A549 (cell line): ENCODE measurements around the gene PATE2. TPM values are rescaled to one million over a fixed set of nuclear protein-coding genes. Genes with fewer than 3 reads are reported as not detected.

ENCODE experiments used
- ATAC-seq, 2 experiments: fragments of 200-7000 bp in 1 of 2; fragments of >200 bp in 1 of 2; cut with Nextera tagmentation in 1 of 2; cut with Tn5 transposase in 1 of 2; 3 replicates each; pipeline versions ENCODE4 v1.8.0 to v1.9.1; 2018 to 2020; ENCODE audit warnings: mild to moderate bottlenecking in 1 of 2, moderate library complexity in 1 of 2
- CTCF ChIA-PET: fragments of 300-600 bp; sonication (Branson Sonifier 250); formaldehyde crosslinking; extraction: SDS; loops from one replicate; lab custom pipeline; 2021; ENCODE audit warnings: antibody characterized with exemption, inconsistent platforms; lab: Yijun Ruan, JAX
- POLR2A ChIA-PET: fragments of 350-600 bp; formaldehyde crosslinking; extraction: SDS; loops from one replicate; lab custom pipeline; 2021; ENCODE audit warnings: antibody characterized with exemption, inconsistent platforms; lab: Yijun Ruan, JAX
- DNase-seq, 2 experiments: peaks; one replicate each; pipeline versions ENCODE4 v3.0.0 to v3.0.0-alpha.2; 2011 to 2016; ENCODE audit warnings: low read depth in 1 of 2, low spot score in 1 of 2
- FAIRE-seq: peaks from 2 replicates; lab custom pipeline; 2011; peaks lifted over from hg19 to GRCh38; lab: Jason Lieb, UNC
- H3K27ac ChIP-seq, 2 experiments: fragments of >200 bp; sonication (Bioruptor Twin); formaldehyde crosslinking; 3 replicates each; pipeline ENCODE4 v1.5.1; 2016 to 2017
- H3K4me1 ChIP-seq: fragments of >200 bp; sonication (Bioruptor Twin); formaldehyde crosslinking; 3 replicates; pipeline ENCODE4 v1.6.1; 2016
- H3K4me2 ChIP-seq: fragments of >200 bp; sonication (Bioruptor Twin); formaldehyde crosslinking; 3 replicates; pipeline ENCODE4 v1.6.1; 2016
- H3K4me3 ChIP-seq: fragments of >200 bp; sonication (Bioruptor Twin); formaldehyde crosslinking; 3 replicates; pipeline ENCODE4 v1.5.1; 2016
- H3K9me3 ChIP-seq: fragments of >200 bp; sonication (Bioruptor Twin); formaldehyde crosslinking; 3 replicates; pipeline ENCODE4 v1.6.1; 2016
- CBX2 ChIP-seq: fragments of 200-600 bp; sonication (generic); IDR thresholded peaks from 2 replicates; pipeline ENCODE4 v1.6.1; 2016; ENCODE audit warnings: low read depth, mild to moderate bottlenecking, borderline replicate concordance
- CHD4 ChIP-seq: fragments of 200-600 bp; sonication (generic); IDR thresholded peaks from 2 replicates; pipeline ENCODE4 v1.6.1; 2016; ENCODE audit warnings: antibody characterized with exemption, mild to moderate bottlenecking, borderline replicate concordance
- CTCF ChIP-seq: fragments of >200 bp; sonication (Bioruptor Twin); formaldehyde crosslinking; IDR thresholded peaks from 3 replicates; pipeline ENCODE4 v1.5.1; 2016
- E2F6 ChIP-seq: IDR thresholded peaks from 2 replicates; pipeline ENCODE4 v1.6.1; 2012; ENCODE audit warnings: low read depth, borderline replicate concordance
- EHF ChIP-seq: fragments of 250-450 bp; sonication (Bioruptor Pico); IDR thresholded peaks from 2 replicates; pipeline ENCODE4 v1.5.0; 2020; ENCODE audit warnings: mild to moderate bottlenecking
- EHMT2 ChIP-seq: fragments of 200-600 bp; sonication (generic); IDR thresholded peaks from 2 replicates; pipeline ENCODE4 v1.6.1; 2016; ENCODE audit warnings: antibody characterized with exemption, low read depth, mild to moderate bottlenecking, moderate library complexity
- HOXA7 ChIP-seq: fragments of 250-450 bp; sonication (Bioruptor Pico); IDR thresholded peaks from 2 replicates; pipeline ENCODE4 v1.5.0; 2020; ENCODE audit warnings: mild to moderate bottlenecking, moderate library complexity
- JUNB ChIP-seq: fragments of >200 bp; sonication (Bioruptor Twin); formaldehyde crosslinking; IDR thresholded peaks from 2 replicates; pipeline ENCODE4 v1.6.1; 2016
- MAX ChIP-seq: IDR thresholded peaks from 2 replicates; pipeline ENCODE4 v1.6.1; 2012
- MYC ChIP-seq: IDR thresholded peaks from 2 replicates; pipeline ENCODE4 v1.6.1; 2012; ENCODE audit warnings: mild to moderate bottlenecking, inconsistent platforms, low read length, improper control_type of control experiment, borderline replicate concordance
- PBX3 ChIP-seq: IDR thresholded peaks from 2 replicates; pipeline ENCODE4 v1.6.1; 2012
- PHF8 ChIP-seq: fragments of 200-600 bp; sonication (generic); IDR thresholded peaks from 2 replicates; pipeline ENCODE4 v1.6.1; 2016; ENCODE audit warnings: low read depth, mild to moderate bottlenecking, antibody characterized with exemption, moderate library complexity, borderline replicate concordance
- RARB ChIP-seq: fragments of 250-450 bp; sonication (Bioruptor Pico); IDR thresholded peaks from 2 replicates; pipeline ENCODE4 v1.8.0; 2021; ENCODE audit warnings: mild to moderate bottlenecking, moderate library complexity
- RCOR1 ChIP-seq: fragments of 150-350 bp; IDR thresholded peaks from 2 replicates; pipeline ENCODE4 v1.6.1; 2014; ENCODE audit warnings: antibody characterized with exemption, low read length, low read depth
- REST ChIP-seq: fragments of 200-600 bp; sonication (generic); IDR thresholded peaks from 2 replicates; pipeline ENCODE4 v1.6.1; 2016; ENCODE audit warnings: antibody characterized with exemption, mild to moderate bottlenecking, moderate library complexity
- RFX5 ChIP-seq: fragments of 450-650 bp; IDR thresholded peaks from 2 replicates; pipeline ENCODE4 v1.7.1; 2014; ENCODE audit warnings: antibody characterized with exemption, mild to moderate bottlenecking, moderate library complexity
- RNF2 ChIP-seq: fragments of 200-600 bp; sonication (generic); IDR thresholded peaks from 2 replicates; pipeline ENCODE4 v1.6.1; 2016; ENCODE audit warnings: low read depth, mild to moderate bottlenecking, antibody characterized with exemption, moderate library complexity, borderline replicate concordance
- SMC3 ChIP-seq: fragments of >200 bp; sonication (Bioruptor Twin); formaldehyde crosslinking; IDR thresholded peaks from 3 replicates; pipeline ENCODE4 v1.6.1; 2018; ENCODE audit warnings: inconsistent platforms
- SREBF2 ChIP-seq: fragments of 450-650 bp; IDR thresholded peaks from 2 replicates; pipeline ENCODE4 v1.6.1; 2014; ENCODE audit warnings: mild to moderate bottlenecking, moderate library complexity
- TP53 ChIP-seq: fragments of 250-450 bp; sonication (Bioruptor Pico); IDR thresholded peaks from 2 replicates; pipeline ENCODE4 v1.5.0; 2021; ENCODE audit warnings: mild to moderate bottlenecking, moderate library complexity
- ZFP36 ChIP-seq: fragments of 450-650 bp; IDR thresholded peaks from 2 replicates; pipeline ENCODE4 v1.6.1; 2014; ENCODE audit warnings: borderline replicate concordance; ENCODE audit not compliant: partially characterized antibody
- ZNF302 ChIP-seq: fragments of 250-450 bp; sonication (Bioruptor Pico); IDR thresholded peaks from 2 replicates; pipeline ENCODE4 v1.9.0; 2021; ENCODE audit warnings: inconsistent platforms, mild to moderate bottlenecking, moderate library complexity
- WGBS: methylation state at CpG from one replicate; pipeline ENCODE4 v1.1.6; 2017; ENCODE audit errors: missing lambda C conversion rate; 5-methylcytosine and 5-hydroxymethylcytosine counted together
- polyA plus RNA-seq, 4 experiments: library from polyadenylated mRNA; depleted of rRNA in 3 of 4; stranded (reverse); fragments of >200 nt; fragmentation: RNase III in 1 of 4; extraction: RNeasy Plus Mini Kit Qiagen cat#74134 plus additional on column Dnase treatment in 1 of 4; gene quantifications; 2 replicates in 3 of 4; 3 replicates in 1 of 4; pipeline ENCODE4 v1.2.3, GENCODE V29; 2011 to 2017

PATE2 gene
- polyA plus RNA-seq, 2 of the 4 experiments (the other 2 are of a cell fraction): 0.21 TPM; not detected in 1

GRCh38 chr11:125766251-125766650 lies 12.4 kb downstream of the PATE2 start:
- no peak for DNase-seq
- 0% methylated on average over 1 of the region's 1 CpG for WGBS
- no peaks in the 10 kb centered on the region for H3K4me1 ChIP-seq
- no peaks in the 10 kb centered on the region for H3K9me3 ChIP-seq
- TF ChIP-seq MYC: no peak
- no peak for TF ChIP-seq HOXA7 (CRISPR knock-in tag)
- no peak for TF ChIP-seq E2F6
- TF ChIP-seq MAX: no peak
- no peak for TF ChIP-seq RARB (CRISPR knock-in tag)
- TF ChIP-seq CBX2: no peak
- no peak for TF ChIP-seq ZFP36
- no peak for TF ChIP-seq EHF (CRISPR knock-in tag)
- TF ChIP-seq CTCF: no peak
- no peak for TF ChIP-seq SREBF2
- TF ChIP-seq, all 56 proteins: peak for 0
- CTCF ChIA-PET: no interaction called here
- no peak overlapping the region for H3K4me3 ChIP-seq
- no peak for ATAC-seq
- no peak for FAIRE-seq
- POLR2A ChIA-PET: no interaction called here
- no peak overlapping the region for H3K4me2 ChIP-seq
- H3K27ac ChIP-seq: no peak overlapping the region

- POLR2A ChIA-PET: no interaction called here
- WGBS: 59% methylated on average over 2 of the region's 2 CpGs
These were observed 15.1 kb downstream of the PATE2 start for GRCh38 chr11:125763483-125763882.

More at GRCh38 chr11:125763483-125763882, 15.1 kb downstream of the PATE2 start:
- Histone ChIP-seq H3K27ac (no peak overlapping the region), H3K4me2 (no peak overlapping the region), H3K9me3 (no peaks in the 10 kb centered on the region), H3K4me1 (no peaks in the 10 kb centered on the region), H3K4me3 (no peak overlapping the region)
- no peak for FAIRE-seq
- CTCF ChIA-PET: no interaction called here
- DNase-seq: no peak
- no peak for TF ChIP-seq E2F6
- TF ChIP-seq RNF2: no peak
- no peak for TF ChIP-seq CHD4
- no peak for TF ChIP-seq JUNB
- TF ChIP-seq EHMT2: no peak
- TF ChIP-seq PBX3: no peak
- no peak for TF ChIP-seq HOXA7 (CRISPR knock-in tag)
- TF ChIP-seq ZNF302: no peak
- TF ChIP-seq RFX5: no peak
- no peak for TF ChIP-seq RCOR1
- TF ChIP-seq PHF8: no peak
- TF ChIP-seq REST: no peak
- no peak for TF ChIP-seq TP53 (CRISPR knock-in tag)
- no peak for TF ChIP-seq SMC3
- ATAC-seq: no peak
